Activated naive CD4-positive, alpha-beta T cell treated with anti-CD3 and anti-CD28 coated beads, Interleukin-2, amount 50 U/mL, for 72 hours (primary cell): ENCODE measurements around the gene APOBEC3C. TPM values are rescaled to one million over a fixed set of nuclear protein-coding genes. Genes with fewer than 3 reads are reported as not detected.
"Not testable (repeated sequence)": the region's sequence is repeated elsewhere in the genome, so short reads cannot be mapped to it uniquely, and the experiment has no call there.

ENCODE experiments used
- ATAC-seq, 2 donors: fragments of 150-1000 bp; cut with Tn5 transposase; 2 replicates each; pipeline ENCODE4 v1.10.0; 2021; ENCODE audit warnings: mild to moderate bottlenecking in 2 of 2, moderate library complexity in 2 of 2
- DNase-seq, 2 donors: peaks; one replicate each; pipeline ENCODE4 v3.0.0; 2021 to 2022; ENCODE audit warnings: low spot score in 2 of 2
- H3K27ac Mint-ChIP-seq, 2 donors: one replicate each; pipeline ENCODE4 v1.8.0; 2022; ENCODE audit warnings: mild to moderate bottlenecking in 2 of 2, mixed read lengths in 2 of 2
- H3K36me3 Mint-ChIP-seq, 2 donors: one replicate each; pipeline ENCODE4 v1.8.0; 2022; ENCODE audit warnings: mixed read lengths in 2 of 2
- H3K9me3 Mint-ChIP-seq, 2 donors: one replicate each; pipeline ENCODE4 v1.8.0; 2022; ENCODE audit warnings: mixed read lengths in 2 of 2
- total RNA-seq, 2 donors: library from RNA; stranded (reverse); gene quantifications; one replicate each; pipeline ENCODE4 v1.2.3, GENCODE V29; 2022

Gene APOBEC3C
- total RNA-seq, 2 donors from 2014 or later = 71.0 to 114 TPM

DNA sequence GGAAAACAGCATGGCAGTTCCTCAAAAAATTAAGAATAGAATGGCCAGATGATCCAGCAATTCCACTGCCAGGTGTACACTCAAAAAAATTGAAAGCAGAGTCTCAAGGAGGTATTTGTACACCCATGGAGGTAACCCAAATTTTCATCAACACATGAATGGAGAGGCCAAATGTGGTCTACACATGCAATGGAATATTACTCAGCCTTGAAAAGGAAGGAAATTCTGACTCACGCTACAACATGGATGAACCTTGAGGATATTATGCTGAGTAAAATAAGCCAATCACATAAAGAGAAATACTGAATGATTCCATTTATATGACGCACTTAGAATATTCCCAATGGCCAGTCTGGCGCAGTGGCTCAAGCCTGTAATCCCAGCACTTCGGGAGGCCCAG lies 36.8 kb upstream of the APOBEC3C start:
- not testable (repeated sequence) for H3K9me3 Mint-ChIP-seq, ATAC-seq, H3K27ac Mint-ChIP-seq, DNase-seq, H3K36me3 Mint-ChIP-seq

DNA sequence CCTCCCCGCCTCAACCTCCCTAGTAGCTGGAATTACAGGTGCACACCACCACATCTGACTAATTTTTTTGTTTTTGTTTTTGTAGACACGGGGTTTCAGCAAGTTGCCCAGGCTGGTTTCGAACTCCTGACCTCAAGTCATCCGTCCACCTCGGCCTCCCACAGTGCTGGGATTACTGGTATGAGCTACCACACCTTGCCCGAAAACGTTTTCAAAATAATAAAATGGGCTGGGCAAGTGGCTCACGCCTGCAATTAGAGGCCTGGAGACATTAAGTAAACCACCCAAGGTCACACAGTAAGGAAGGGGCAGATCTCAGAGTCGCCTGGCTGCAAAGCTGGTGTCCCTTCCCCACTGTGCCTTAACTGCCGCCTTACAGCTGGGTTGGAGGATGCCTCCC lies 33.5 kb upstream of the APOBEC3C start:
- Mint-ChIP-seq H3K9me3 (peaks cover 0 to 11% of the 10 kb centered on the region in 2 donors), H3K36me3 (peaks cover 0 to 30% of the 10 kb centered on the region in 2 donors)
- not testable (repeated sequence) for H3K27ac Mint-ChIP-seq, ATAC-seq, DNase-seq

DNA sequence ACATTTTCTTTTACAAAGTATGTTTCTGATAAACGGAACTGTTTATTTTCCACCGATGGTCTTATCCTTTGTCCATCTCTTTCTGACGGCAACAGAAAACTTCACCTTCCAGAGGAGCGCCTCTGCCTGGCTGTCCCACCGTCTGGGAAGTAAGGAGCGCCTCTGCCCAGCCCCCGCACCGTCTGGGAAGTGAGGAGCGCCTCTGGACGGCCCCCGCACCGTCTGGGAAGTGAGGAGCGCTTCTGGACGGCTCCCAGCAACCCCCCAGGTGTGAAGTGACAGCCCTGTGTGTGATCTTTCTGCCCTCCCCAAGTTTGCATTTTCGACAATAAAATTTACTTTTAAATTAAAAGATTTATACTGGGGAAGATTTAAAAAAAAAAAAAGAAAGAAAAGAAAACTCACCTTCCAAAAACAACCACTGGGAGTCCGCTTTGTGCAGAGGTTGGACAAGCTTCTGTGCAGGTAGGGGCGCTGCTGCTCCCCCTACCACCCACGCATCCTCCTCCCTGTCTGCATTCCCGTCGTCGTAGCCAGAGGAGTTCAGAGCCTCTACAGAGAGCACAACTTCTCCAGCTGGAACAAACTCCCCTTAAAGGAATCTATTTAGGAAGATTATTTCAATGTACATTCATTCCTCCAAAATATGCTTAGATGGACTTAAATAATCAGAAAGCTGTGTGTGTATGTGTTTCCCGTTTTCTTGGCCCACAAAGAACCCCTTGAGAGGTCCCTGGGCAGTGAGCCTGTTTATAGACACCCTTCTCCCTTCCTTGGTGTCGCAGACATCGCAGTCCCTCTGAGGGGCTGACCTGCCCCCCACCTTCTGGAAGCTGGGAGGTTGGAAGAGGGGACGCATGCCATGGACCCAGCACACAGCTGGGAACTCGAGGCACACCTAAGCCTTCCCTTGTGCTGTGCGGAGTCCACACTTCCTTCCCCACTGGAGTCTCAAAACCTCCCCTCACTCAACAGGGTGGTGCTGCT lies 32.8 kb upstream of the APOBEC3C start:
- DNase-seq (no peak), ATAC-seq (no peak)
- Mint-ChIP-seq H3K36me3 (peaks cover 0 to 30% of the 10 kb centered on the region in 2 donors), H3K27ac (peak overlapping the region in 1 of 2 donors; percentile 74), H3K9me3 (peaks cover 0 to 11% of the 10 kb centered on the region in 2 donors)

DNA sequence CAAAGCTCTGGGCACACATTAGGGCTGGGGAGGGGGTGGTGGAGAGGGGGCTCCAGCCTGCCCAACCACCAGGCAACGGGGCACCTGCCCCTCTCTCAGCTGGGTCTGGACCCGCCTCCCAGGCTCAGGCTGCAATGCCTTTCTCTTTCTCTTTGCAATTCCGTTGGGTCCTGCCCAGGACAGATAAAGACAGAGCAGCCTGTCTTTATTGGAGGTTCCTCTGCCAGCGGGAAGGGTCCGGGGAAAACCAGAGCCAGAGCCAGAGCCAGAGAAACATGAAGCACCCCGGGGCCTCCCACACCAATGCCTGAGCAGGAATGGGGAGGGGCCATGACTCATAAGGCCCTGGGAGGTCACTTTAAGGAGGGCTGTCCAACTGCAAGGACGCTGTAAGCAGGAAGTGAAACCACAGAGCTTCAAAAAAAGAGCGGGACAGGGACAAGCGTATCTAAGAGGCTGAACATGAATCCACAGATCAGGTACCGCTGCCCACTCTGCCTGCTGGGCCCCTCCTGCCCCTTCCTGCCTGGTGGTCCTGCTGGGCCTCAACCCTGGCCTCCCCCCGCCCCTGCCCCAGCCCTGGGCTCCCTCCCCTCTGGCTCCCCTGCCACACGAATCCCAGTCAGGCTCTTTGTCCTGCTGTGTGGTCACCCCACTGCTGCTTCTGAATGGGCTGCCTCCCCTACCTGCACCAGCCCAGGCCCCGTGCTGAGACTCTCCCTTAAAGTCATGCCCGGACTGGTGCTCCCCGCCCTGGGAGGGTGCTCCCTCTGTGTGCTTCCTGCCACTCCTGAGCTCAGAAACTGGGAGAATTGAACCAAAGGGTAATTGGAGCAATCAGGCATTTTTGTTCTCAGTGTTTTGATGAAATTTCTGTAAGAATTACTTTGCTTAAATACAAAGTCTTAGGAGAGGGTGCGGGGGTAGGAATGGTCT lies 31.8 kb upstream of the APOBEC3C start, which contains the start of gene APOBEC3B:
APOBEC3B (plus strand) TSS at position 356 of the 936 bp plus-strand sequence; CDS start at position 463, 107 bp downstream.
- H3K27ac Mint-ChIP-seq = peak within 1 kb of the TSS; percentile 74 to 75
- ATAC-seq (peak; percentile 45 to 63), DNase-seq (peak; percentile 64 to 85)
- H3K9me3 Mint-ChIP-seq = peaks cover 0 to 6% of the 10 kb centered on the region in 2 donors
- H3K36me3 Mint-ChIP-seq = peaks cover 0 to 24% of the 10 kb centered on the region in 2 donors

DNA sequence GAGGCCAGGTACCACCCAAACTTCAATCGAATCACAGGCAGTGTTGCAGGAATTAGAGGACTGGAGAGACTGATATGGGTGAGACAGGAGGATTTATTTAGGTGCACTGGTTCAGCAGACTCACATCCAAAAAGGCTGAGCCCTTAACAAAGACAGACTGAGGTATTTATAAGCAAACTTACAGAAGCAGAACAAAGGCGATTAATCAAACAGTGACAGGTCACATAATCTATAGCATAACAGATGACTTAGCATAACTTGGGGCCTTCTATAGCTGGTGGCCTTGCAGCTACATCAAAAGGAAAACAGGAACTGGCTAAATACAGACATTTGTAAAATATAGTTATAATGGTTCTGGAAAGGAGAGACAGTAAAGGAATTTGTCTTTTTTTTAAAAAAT lies 29.8 kb upstream of the APOBEC3C start:
- peaks cover 0 to 24% of the 10 kb centered on the region in 2 donors for H3K36me3 Mint-ChIP-seq
- ATAC-seq (no peak), DNase-seq (no peak)
- H3K27ac Mint-ChIP-seq = no peak overlapping the region
- H3K9me3 Mint-ChIP-seq = peaks cover 0 to 5% of the 10 kb centered on the region in 2 donors

DNA sequence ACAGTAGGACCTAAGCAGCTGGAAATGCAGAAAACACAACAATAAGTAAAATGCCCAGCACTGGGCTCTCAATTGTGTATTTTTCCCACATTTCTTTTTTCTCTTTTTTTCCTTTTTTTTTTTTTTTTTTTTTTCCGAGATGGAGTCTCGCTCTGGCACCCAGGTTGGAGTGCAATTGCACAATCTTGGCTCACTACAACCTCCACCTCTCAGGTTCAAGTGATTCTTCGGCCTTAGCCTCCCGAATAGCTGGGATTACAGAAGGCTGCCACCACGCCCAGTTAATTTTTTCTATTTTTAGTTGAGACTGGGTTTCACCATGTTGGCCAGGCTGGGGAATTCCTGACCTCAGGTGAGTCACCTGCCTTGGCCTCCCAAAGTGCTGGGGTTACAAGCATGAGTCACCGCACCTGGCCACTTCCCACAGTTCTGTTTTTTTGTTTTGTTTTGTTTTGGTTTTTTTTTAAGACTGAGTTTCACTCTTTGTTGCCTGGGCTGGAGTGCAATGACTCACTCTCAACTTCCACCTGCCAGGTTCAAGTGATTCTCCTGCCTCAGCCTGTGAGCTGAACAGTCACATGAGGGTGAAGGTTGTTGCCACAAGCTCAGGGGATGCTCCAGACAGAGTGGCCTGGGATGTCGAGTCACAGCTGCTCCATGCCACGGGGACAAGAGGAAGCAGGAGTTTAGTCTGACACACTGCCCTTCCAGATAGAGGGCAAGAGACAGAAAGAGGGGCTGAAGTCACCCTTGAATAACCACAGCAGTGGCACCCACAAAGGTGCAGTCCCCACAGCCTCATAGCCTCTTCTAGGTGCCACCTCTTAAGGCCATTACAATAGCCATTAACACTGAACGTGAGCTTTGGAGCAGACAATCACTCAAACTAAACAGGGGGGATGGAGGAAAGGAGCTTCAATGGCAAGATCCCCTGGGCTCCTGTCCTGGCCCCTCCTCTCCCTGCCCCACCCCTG lies 29.0 kb upstream of the APOBEC3C start:
- DNase-seq (peak; percentile 81 to 92), ATAC-seq (peak; percentile 90 to 94)
- Mint-ChIP-seq H3K36me3 (peaks cover 0 to 24% of the 10 kb centered on the region in 2 donors), H3K27ac (peak overlapping the region; percentile 50 to 93)
- not testable (repeated sequence) for H3K9me3 Mint-ChIP-seq

DNA sequence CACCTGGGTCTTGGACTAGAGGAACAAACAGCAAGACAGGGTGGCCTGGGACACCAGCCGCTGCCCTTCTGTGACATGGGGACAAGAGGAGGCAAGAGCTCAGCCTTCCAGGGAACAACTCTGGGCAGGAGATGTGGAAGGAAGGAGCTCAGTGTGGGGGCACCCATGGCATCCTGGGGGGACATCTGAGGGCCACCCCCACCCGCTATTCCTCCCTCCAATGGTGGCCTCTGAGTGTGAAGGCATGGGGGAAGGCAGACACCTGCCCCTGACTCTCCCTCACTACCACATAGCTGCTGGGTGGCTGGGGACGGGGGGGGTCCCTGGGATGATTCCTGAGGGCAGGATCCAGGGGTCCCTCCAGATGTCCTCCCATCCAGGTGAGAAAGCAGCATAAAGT lies 27.4 kb upstream of the APOBEC3C start:
- Mint-ChIP-seq H3K9me3 (peaks cover 0 to 5% of the 10 kb centered on the region in 2 donors), H3K36me3 (peaks cover 0 to 24% of the 10 kb centered on the region in 2 donors), H3K27ac (peak overlapping the region; percentile 50 to 65)
- ATAC-seq = no peak
- no peak for DNase-seq

DNA sequence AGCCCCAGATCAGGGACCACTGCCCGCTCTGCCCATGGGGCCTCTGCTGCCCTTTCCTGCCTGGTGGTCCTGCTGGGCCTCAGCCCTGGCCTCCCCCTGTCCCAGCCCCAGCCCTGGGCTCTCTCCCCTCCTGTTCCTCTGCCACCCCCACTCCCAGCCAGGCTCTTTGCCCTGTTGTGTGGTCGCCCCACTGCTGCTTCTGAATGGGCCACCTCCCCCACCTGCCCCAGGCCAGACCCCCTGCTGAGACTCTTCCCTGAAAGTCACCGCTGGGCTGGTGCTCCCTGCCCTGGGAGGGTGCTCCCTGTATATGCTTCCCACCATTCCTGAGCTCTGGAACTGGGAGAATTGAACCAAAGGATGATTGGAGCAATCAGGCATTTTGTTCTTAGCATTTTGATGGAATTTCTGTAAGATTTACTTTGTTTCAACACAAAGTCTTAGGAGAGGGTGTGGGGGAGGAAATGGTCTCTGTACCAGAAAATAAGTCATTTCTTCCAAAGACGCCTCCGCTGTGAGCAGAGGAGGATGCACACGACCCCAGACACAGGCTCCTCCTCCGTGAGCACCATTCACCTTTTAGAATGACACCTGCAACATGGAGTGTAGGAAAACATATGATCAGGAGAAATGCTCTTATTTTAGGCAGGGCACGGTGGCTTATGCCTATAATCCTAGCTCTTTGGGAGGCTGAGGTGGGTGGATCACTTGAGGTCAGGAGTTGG lies 26.7 kb upstream of the APOBEC3C start:
- Mint-ChIP-seq H3K9me3 (peaks cover 0 to 5% of the 10 kb centered on the region in 2 donors), H3K27ac (peak overlapping the region; percentile 48 to 79), H3K36me3 (peaks cover 0 to 22% of the 10 kb centered on the region in 2 donors)
- no peak for DNase-seq
- ATAC-seq = no peak

DNA sequence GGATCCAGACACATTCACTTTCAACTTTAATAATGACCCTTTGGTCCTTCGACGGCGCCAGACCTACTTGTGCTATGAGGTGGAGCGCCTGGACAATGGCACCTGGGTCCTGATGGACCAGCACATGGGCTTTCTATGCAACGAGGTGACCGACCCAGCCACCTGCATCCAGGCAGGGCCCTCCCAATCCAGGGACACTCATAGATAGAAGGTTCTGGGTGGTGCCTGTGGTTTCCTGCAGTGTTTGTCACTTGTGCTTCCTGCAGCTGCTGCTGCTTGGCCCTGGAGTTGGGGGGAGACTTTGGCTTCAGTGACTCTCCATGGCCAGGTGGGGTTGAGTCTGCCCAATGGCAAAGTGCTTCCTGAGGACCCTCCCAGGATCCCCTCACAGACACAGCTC lies 24.6 kb upstream of the APOBEC3C start:
- DNase-seq (no peak), ATAC-seq (no peak)
- H3K9me3 Mint-ChIP-seq = no peaks in the 10 kb centered on the region
- H3K27ac Mint-ChIP-seq = peak overlapping the region in 1 of 2 donors; percentile 9
- peaks cover 0 to under 1% of the 10 kb centered on the region in 2 donors for H3K36me3 Mint-ChIP-seq

DNA sequence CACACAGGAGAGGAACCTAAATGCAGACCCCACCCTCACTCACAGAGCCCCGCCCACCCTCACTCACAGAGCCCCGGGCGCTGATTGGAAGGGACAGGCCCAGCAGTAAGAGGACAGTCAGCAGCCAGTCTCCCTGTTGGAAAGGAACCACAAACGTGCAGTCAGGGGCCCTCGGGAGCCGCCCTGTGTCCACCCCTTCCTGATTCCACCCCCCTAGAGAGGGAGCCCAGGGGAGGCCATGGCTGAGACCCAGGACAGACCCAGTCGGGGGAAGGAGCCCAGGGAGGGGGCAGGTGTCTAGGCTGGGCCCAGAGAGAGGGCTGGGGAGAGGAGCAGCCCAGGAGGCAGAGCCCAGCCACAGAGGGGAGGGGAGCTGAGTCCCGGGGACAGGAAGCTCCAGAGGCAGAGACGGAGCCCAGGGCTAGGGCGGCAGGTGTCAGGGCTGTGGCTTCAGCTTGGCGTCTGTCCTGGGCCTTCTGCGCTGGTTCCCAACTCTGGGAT lies 21.1 kb upstream of the APOBEC3C start:
- H3K27ac Mint-ChIP-seq = not testable (repeated sequence)
- ATAC-seq = peak in 1 of 2 donors; percentile 58

DNA sequence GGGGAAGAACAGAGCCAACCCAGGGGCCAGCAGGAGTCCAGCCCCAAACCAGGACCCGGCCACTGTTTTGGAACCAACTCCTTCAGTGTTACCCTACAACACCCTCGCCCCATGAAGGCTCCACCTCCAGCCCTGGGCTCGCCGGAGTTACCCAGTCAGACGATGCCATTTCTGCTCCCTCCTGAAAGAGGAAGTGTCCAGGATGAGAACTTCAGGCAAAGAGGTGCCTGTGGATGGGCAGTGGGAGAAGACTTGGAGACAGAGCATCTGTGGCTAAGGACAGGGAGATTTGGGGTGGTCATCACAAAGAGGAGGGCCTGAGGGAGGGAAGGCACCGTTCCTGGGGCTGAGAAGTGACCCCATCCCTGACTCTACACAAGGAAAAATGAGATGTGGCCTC lies 18.0 kb upstream of the APOBEC3C start:
- no peak overlapping the region for H3K27ac Mint-ChIP-seq
- ATAC-seq (no peak), DNase-seq (no peak)
- H3K36me3 Mint-ChIP-seq = no peaks in the 10 kb centered on the region
- no peaks in the 10 kb centered on the region for H3K9me3 Mint-ChIP-seq

More for the DNA sequence above, 21.1 kb upstream of the APOBEC3C start:
- not testable (repeated sequence) for H3K36me3 Mint-ChIP-seq, H3K9me3 Mint-ChIP-seq, DNase-seq

DNA sequence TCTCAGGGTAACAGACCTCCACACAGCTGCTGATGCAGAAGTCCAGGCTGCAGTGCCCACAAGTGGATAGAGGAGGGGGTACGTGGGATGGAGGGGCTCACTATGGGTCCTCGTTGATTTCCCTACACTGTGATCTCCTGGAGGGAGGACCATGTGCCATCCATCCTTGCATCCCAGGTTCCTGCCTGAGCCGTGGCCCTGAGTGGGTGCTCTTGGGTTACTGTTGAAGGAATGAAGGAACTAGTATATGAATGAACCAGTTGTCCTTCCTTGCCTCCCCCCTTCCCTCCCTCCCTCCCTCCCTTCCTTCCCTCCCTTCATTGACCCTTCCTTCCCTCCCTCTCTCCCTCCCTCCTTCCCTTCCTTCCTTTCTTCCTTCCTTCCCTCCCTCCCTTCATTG lies 16.5 kb upstream of the APOBEC3C start:
- no peak overlapping the region for H3K27ac Mint-ChIP-seq
- no peaks in the 10 kb centered on the region for H3K9me3 Mint-ChIP-seq
- ATAC-seq = no peak
- no peak for DNase-seq
- no peaks in the 10 kb centered on the region for H3K36me3 Mint-ChIP-seq

DNA sequence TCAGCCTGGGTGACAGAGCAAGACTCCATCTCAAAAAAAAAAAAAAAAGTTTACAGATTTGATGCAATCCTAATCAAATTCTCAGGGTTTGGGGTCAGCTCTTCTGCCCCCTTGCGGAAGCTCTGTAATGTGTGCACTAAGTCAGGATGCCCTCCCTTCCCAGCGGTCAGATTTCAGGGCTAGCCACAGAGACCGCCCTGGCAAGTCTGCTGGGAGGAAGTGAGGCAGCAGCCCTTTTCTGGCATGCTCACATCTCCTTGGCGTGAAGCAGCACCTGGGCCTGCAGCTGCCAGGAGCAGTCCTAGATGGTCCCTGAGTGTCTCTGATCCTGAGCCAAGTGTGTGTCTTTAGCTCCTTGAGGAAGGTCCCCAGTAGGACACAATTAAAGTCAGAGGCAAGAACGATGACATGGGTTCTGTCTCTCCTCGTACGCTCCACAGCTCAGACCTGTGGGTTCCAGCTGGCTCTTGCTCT lies 10.9 kb upstream of the APOBEC3C start:
- H3K27ac Mint-ChIP-seq = peak overlapping the region in 1 of 2 donors; percentile 50

DNA sequence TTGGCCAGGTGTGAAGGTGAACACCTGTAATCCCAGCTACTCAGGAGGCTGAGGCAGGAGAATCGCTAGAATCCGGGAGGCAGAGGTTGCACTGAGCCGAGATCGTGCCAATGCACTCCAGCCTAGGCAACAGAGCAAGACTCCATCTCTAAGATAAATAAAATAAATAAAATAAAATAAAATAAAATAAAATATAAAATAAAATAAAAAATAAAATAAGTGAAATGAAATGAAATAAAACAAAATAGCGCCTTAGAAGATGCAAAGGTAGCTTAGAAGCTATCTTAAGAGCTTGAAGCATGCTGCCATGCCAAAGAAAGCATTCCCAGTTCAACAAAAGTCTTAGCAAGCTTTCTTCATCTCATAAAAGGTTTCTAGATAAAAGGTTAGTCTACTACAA lies 6.9 kb upstream of the APOBEC3C start:
- no peaks in the 10 kb centered on the region for H3K9me3 Mint-ChIP-seq
- no peak overlapping the region for H3K27ac Mint-ChIP-seq
- ATAC-seq (no peak), DNase-seq (no peak)
- no peaks in the 10 kb centered on the region for H3K36me3 Mint-ChIP-seq

More for the DNA sequence above, 10.9 kb upstream of the APOBEC3C start:
- Mint-ChIP-seq H3K36me3 (no peaks in the 10 kb centered on the region), H3K9me3 (no peaks in the 10 kb centered on the region)
- peak; percentile 73 to 75 for DNase-seq
- ATAC-seq = peak; percentile 94 to 99
